Activated CD8-positive, alpha-beta memory T cell treated with anti-CD3 and anti-CD28 coated beads, Interleukin-2, amount 50 U/mL, for 1 hour (primary cell): ENCODE results near the gene FRMD4B.
"Not testable (repeated sequence)": the region's sequence is repeated elsewhere in the genome, so short reads cannot be mapped to it uniquely, and the experiment has no call there.

Source experiments
- DNase-seq: peaks from one replicate; pipeline ENCODE4 v3.0.0-alpha.2; 2020; ENCODE audit errors: extremely low read depth

The FRMD4B gene

GRCh38 chr3:69322512-69322911 is 63.4 kb downstream of the FRMD4B start:
- DNase-seq, result not testable (repeated sequence)

GRCh38 chr3:69322158-69322509 is 63.8 kb downstream of the FRMD4B start:
- no peak for DNase-seq

- DNase-seq, result no peak
Observed at GRCh38 chr3:69321301-69322157, 64.4 kb downstream of the FRMD4B start.

GRCh38 chr3:69320871-69321271 is 65.0 kb downstream of the FRMD4B start:
- DNase-seq, result no peak

GRCh38 chr3:69319652-69320051 is 66.2 kb downstream of the FRMD4B start:
- DNase-seq, result no peak

GRCh38 chr3:69318410-69318809 is 67.5 kb downstream of the FRMD4B start:
- DNase-seq, result no peak

GRCh38 chr3:69313251-69313650 is 72.6 kb downstream of the FRMD4B start:
- no peak for DNase-seq

GRCh38 chr3:69309814-69310213 is 76.1 kb downstream of the FRMD4B start:
- DNase-seq, result no peak

GRCh38 chr3:69306239-69307185 is 79.4 kb downstream of the FRMD4B start:
- DNase-seq, result peak; percentile 17

- no peak for DNase-seq
Observed at GRCh38 chr3:69305011-69305410, 80.9 kb downstream of the FRMD4B start.

- DNase-seq, result no peak
Observed at GRCh38 chr3:69304396-69304795, 81.5 kb downstream of the FRMD4B start.

GRCh38 chr3:69300296-69300695 is 85.6 kb downstream of the FRMD4B start:
- DNase-seq, result no peak

- no peak for DNase-seq
Observed at GRCh38 chr3:69299344-69299743, 86.5 kb downstream of the FRMD4B start.

GRCh38 chr3:69297501-69297900 is 88.4 kb downstream of the FRMD4B start:
- DNase-seq, result no peak

GRCh38 chr3:69296995-69297394 is 88.9 kb downstream of the FRMD4B start:
- no peak for DNase-seq

GRCh38 chr3:69294014-69294766 is 91.7 kb downstream of the FRMD4B start:
- DNase-seq, result no peak

- DNase-seq, result no peak
Observed at GRCh38 chr3:69292959-69293574, 92.8 kb downstream of the FRMD4B start.

- no peak for DNase-seq
Observed at GRCh38 chr3:69292185-69292584, 93.7 kb downstream of the FRMD4B start.

GRCh38 chr3:69290430-69290829 is 95.5 kb downstream of the FRMD4B start:
- DNase-seq, result no peak

GRCh38 chr3:69290006-69290405 is 95.9 kb downstream of the FRMD4B start:
- no peak for DNase-seq

- no peak for DNase-seq
Observed at GRCh38 chr3:69288161-69288895, 97.6 kb downstream of the FRMD4B start.
